ENCODE data around the gene OPRL1. TPM values are rescaled to one million over a fixed set of nuclear protein-coding genes. Genes with fewer than 3 reads are reported as not detected.

OPRL1 gene
- total and polyA plus RNA-seq, 12 donors, result 0.19 to 1.3 (median 0.40) TPM

DNA sequence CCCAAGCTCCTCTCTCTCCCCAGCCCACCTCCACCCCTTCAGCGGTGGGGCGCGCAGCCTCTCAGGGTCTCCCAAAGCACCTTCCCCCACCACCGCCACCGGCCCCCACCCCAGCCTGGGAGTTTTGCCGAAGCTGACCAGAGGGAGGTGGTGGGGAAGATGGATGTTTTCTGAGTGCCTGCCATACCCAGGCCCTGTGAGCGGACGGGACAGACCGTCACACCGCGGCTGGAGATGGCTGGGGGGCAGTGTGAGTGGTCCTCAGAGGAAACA is 38.2 kb upstream of the OPRL1 start:
- H3K9me3 ChIP-seq, result no peaks in the 10 kb centered on the region
- TF ChIP-seq, protein P1, sequence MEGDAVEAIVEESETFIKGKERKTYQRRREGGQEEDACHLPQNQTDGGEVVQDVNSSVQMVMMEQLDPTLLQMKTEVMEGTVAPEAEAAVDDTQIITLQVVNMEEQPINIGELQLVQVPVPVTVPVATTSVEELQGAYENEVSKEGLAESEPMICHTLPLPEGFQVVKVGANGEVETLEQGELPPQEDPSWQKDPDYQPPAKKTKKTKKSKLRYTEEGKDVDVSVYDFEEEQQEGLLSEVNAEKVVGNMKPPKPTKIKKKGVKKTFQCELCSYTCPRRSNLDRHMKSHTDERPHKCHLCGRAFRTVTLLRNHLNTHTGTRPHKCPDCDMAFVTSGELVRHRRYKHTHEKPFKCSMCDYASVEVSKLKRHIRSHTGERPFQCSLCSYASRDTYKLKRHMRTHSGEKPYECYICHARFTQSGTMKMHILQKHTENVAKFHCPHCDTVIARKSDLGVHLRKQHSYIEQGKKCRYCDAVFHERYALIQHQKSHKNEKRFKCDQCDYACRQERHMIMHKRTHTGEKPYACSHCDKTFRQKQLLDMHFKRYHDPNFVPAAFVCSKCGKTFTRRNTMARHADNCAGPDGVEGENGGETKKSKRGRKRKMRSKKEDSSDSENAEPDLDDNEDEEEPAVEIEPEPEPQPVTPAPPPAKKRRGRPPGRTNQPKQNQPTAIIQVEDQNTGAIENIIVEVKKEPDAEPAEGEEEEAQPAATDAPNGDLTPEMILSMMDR (IDR thresholded peaks at IDR 0.05), result no peak
- H3K4me3 ChIP-seq, result peak overlapping the region; percentile 7 to 60 (median 50)
- H3K4me1 ChIP-seq, result peaks cover 17 to 64% (median 52%) of the 10 kb centered on the region in 9 donors
- intact Hi-C loops (cut with DNase I), result loop anchor here in 1 of 10 donors (2.0 kb wide), 1 partner anchor 15 kb away; no protein-coding TSS in a partner anchor
- no peak for ATAC-seq
- 8 to 11% methylated on average over 11 of the region's 11 CpGs for WGBS, 2 donors
- peak overlapping the region; percentile 79 to 96 (median 86) for H3K27ac ChIP-seq
- H3K27me3 ChIP-seq, result peaks cover 3 to 95% (median 70%) of the 10 kb centered on the region in 7 donors
- DNase-seq, result no peak
- H3K36me3 ChIP-seq, result peaks cover 0 to 5% (median 0%) of the 10 kb centered on the region in 9 donors

- Histone ChIP-seq H3K4me1 (peaks cover 17 to 64% (median 50%) of the 10 kb centered on the region in 9 donors), H3K27me3 (peaks cover 3 to 95% (median 68%) of the 10 kb centered on the region in 7 donors), H3K9me3 (no peaks in the 10 kb centered on the region), H3K27ac (peak overlapping the region; percentile 79 to 96 (median 86)), H3K36me3 (peaks cover 0 to 10% (median 0%) of the 10 kb centered on the region in 9 donors), H3K4me3 (peak overlapping the region; percentile 7 to 60 (median 50))
- no peak for ATAC-seq
- intact Hi-C loops (cut with DNase I), result no loop called here
- DNase-seq, result no peak
- WGBS, 2 donors, result 1 to 2% methylated on average over 49 to 55 of the region's 55 CpGs
- TF ChIP-seq, protein P1 (IDR thresholded peaks at IDR 0.05), result no peak
These were observed 37.7 kb upstream of the OPRL1 start for GRCh38 chr20:64042054-64042781.

DNA sequence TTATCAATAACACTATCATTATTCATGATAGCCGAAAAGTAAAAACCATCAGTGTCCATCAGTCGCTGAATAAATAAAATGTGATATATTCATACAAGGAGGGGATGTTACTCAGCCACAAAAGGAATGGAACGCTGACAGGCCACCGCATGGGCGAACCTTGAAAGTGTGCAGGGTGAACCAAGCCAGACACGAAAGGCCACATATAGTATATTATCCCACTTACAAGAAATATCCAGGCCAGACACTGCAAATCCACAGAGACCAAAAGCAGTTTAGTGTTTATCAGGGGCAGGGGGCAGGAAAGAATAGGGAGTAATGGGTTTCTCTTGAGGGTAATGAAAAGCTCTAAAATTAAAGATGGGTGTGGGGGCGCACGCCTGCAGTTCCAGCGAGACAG is 36.1 kb upstream of the OPRL1 start:
- Histone ChIP-seq H3K4me1 (peaks cover 13 to 49% (median 39%) of the 10 kb centered on the region in 9 donors), H3K36me3 (peaks cover 0 to 26% (median 5%) of the 10 kb centered on the region in 9 donors), H3K9me3 (no peaks in the 10 kb centered on the region), H3K27me3 (peaks cover 7 to 95% (median 70%) of the 10 kb centered on the region in 7 donors), H3K27ac (peak overlapping the region in 6 of 10 donors; percentile 59 to 93 (median 84)), H3K4me3 (no peak overlapping the region)
- intact Hi-C loops (cut with DNase I), result no loop called here
- 78 to 86% methylated on average over 9 of the region's 9 CpGs for WGBS, 2 donors
- ATAC-seq, result no peak
- DNase-seq, result no peak
- TF ChIP-seq, protein P1 (IDR thresholded peaks at IDR 0.05), result no peak

DNA sequence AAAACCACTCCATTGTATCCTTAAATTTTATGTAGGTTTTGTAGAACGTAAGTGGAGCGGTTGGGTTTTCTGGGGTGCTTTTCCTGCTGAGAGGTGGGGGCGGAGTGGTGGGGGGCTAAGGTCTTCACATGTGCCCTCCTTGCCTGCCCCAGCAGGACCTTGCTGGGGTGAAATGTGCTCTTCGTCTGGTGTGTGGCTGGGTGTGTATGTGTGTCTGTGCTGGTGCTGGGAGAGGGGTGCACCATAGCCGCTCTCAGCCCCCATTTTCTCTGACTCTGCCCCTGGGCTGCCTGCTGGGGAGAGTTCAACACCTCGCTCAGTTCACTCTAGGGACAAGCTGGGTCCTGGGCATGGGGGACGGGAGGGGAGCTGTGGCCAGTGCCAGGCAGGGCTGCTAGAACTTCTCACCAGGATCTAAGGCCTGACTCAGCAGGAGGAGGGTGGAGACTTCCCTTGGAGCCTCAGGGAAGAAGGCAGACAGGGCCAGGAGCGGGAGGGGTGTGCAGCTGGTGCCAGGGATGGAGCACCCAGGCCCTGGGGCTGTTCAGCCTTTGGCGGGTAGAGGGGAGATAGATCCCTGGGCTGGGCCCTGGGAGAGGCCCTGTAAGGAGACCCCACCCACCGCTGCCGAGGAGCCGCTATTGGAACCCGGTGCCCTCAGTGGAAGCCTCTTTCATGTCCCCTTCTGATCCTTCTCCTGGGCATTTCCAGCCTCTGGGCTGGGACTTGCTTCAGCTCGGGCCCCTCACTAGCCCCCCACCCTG is 35.2 kb upstream of the OPRL1 start:
- H3K9me3 ChIP-seq, result no peaks in the 10 kb centered on the region
- DNase-seq (peak in 1 of 2 donors; percentile 64), ATAC-seq (peak in 7 of 8 donors; percentile 10 to 60 (median 52))
- intact Hi-C loops (cut with DNase I), result no loop called here
- 55 to 61% methylated on average over 12 to 14 of the region's 14 CpGs for WGBS, 2 donors
- peak overlapping the region in 5 of 10 donors; percentile 27 to 78 (median 66) for H3K4me3 ChIP-seq
- H3K27ac ChIP-seq, result peak overlapping the region; percentile 47 to 93 (median 82)
- peaks cover 0 to 26% (median 5%) of the 10 kb centered on the region in 9 donors for H3K36me3 ChIP-seq
- H3K4me1 ChIP-seq, result peaks cover 11 to 40% (median 31%) of the 10 kb centered on the region in 9 donors
- TF ChIP-seq, protein P1 (IDR thresholded peaks at IDR 0.05), result no peak
- H3K27me3 ChIP-seq, result peaks cover 9 to 90% (median 68%) of the 10 kb centered on the region in 7 donors
